Activated T-cell treated with anti-CD3 and anti-CD28 coated beads for 1 hour (primary cell): ENCODE results near the gene COL6A1.

Source experiments
- DNase-seq: peaks from one replicate; pipeline ENCODE4 v3.0.0-alpha.2; 2020; ENCODE audit warnings: low read depth

COL6A1 gene

GRCh38 chr21:45981151-45982091, at the start of gene COL6A1:
Gene COL6A1, plus strand, starts transcription at chr21:45981770. Its CDS starts 81 bp downstream, at chr21:45981851.
- DNase-seq: peak; percentile 46

- DNase-seq: no peak
These were observed 48.6 kb upstream of the COL6A1 start for GRCh38 chr21:45932922-45933502.

DNA sequence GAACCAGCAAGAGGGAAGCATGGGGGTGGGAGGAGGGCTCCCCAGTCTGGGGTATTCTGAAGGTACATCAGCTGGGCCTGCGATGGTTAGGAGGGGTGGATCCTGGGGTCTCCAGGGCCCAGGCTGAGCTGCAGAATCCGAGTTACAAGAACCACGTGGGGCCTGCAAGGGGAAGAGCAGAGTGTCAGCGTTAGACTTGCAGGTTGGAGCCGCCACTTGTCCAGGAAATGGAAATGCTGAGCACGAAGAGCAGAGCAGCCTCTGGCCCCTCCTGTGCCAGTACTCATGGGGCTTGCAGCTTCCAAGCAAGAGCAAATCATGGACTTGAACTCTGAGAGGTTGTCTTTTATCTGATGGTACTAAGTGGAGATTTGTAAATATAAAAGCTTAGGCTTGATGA, 47.5 kb upstream of the COL6A1 start:
- DNase-seq: no peak

DNA sequence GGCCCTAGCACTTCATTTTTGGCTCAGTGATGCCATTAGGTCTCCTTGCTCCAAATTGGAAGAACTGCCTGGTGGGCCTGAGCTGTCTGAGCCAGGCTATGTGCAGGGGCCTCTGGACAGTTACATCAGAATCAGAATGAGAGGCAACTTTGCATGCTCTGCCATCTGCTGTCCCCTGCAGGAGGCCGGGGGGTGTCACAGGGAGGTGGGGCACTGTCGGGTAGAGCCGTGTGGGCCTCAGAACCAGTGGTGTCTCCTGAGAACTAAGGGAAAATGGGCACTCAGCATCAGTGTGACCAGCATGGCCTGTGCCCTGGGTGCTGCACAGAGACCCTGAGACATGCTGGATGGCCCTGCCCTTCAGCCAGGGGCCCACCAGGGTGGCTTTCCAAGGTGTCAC, 47.0 kb upstream of the COL6A1 start:
- no peak for DNase-seq

DNA sequence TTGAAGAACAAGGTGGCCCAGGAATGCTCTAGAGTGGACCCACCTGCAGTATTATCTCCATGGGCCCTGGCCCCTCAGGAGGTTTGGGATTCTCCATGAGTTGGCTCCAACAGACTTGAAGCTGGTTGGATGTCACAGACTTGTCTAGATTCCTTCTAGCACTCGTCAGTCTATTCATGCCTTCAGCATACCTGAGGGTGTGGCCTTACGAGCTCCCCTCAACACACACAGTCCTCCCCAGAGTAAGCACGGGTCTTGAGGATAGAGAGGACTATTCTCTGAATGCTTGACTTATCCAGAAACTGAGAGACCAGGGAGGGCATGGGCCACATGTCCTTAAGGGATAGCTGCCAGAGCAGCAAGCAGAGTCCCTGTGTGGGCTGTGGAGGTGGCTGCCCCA, 45.9 kb upstream of the COL6A1 start:
- DNase-seq: no peak

DNA sequence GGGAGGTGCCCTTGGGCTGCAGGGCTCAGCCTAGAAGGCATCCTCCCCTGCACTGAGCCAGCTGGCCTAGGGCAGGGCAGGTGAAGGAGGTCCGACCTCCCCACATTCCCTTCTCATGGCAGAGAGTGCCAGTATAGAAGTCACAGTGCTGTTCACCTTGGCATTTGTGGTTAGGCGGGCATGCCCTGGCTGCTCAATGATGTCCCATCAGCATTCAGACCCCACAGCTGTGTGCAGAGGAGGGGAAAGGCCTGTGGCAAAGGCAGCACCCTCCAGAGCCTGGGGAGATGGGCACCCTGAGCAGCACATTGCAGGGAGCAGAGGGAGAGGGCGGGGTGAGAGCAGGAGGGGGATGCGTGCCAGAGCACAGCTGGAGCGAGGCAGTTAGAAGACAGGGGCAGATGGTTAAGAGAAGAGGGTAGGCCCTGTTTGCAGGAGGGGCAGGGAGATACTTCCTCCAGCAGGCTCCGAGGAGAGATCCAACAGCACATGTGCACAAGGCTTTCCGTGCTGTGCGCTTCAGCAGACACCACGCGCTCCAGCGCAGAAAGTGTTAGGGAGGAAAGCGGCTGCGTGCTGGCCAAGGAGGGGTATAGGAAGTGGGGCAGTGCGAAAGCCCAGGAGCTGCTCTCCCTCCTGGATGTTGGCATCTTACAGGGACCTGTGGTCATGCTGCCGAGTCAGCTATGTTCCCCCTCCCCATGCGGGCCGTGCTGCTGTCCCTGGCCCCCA, 43.7 kb upstream of the COL6A1 start:
- no peak for DNase-seq

- no peak for DNase-seq
These were observed 43.2 kb upstream of the COL6A1 start for GRCh38 chr21:45938453-45938755.

DNA sequence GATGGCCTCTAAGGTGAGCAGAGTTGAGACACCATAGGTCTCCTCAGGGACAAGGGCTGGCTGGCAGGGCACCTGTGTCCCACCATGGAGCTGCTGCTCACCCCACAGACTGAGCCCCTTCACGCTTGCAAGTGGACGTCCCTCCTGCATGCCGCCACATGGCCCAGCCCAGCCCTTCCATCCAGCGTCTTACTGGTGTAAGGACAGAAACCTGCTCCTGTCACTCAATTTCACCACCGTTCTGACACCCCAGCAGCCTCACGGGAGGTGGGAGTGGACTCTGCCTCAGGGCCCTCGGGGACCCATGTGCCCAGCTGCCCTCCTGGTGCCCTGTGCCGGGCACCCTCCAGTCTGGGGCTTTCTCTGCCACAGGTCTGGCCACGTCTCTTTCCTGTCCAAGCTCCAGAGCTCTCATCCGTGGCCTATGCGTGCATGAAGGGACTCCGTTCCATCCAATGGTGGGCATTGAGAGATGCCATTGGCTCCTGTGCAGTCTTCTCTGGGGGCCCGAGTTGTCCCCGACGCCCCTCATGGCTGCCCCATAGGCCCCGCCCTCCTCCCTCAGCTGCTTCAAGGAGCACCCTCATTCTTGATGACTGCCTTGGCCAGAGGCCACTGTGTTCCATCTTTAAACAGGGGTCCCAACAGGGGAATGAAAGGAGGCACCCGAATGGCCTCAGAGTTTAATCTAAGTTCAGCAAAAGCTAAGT, 42.6 kb upstream of the COL6A1 start:
- DNase-seq: no peak

- no peak for DNase-seq
These were observed 42.0 kb upstream of the COL6A1 start for GRCh38 chr21:45939521-45940045.

- no peak for DNase-seq
These were observed 41.5 kb upstream of the COL6A1 start for GRCh38 chr21:45940091-45940490.

GRCh38 chr21:45940621-45941337, 40.8 kb upstream of the COL6A1 start:
- no peak for DNase-seq

- DNase-seq: no peak
These were observed 40.2 kb upstream of the COL6A1 start for GRCh38 chr21:45941338-45941710.

DNA sequence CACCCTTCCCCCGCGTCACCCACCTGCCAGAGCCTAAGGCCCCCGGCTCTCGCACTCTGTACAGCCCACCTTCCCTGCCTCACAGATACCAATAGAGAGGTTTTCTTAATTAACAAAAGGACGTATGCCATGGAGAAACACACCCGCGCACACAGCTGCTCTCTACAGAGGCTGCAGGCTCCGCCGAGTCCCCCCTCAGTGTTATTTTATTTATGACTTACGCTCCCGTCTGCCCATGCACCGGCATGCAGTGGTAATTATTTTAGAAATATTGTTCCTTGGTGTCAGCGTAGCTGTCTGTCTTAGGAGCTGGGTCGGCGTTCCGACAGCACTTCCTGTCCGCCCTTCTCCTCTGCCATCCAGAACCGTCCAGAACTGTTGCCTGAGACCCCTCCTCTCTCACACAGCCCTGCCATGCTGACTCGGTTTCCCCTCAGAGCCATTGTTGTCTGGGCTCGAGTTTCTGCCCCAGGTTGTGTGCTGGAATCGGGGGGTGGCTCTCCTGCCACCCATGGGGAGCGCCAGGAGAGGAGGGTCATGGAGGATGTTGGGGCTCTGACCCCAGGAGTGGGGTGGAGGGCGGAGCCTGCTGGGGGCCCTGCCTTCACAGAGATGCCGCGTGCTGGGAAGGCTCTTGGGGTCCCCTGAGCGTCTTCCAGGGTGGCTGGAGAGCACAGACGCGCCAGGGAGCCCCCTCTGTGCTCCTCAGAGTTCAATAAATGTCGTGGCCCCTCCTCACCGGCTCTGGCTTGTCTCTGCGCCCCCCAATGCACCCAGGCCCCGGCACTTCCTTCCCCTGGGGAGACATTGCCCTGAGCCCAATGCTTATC, 39.6 kb upstream of the COL6A1 start:
- no peak for DNase-seq

- DNase-seq: no peak
These were observed 38.6 kb upstream of the COL6A1 start for GRCh38 chr21:45942755-45943629.

GRCh38 chr21:45943630-45944540, 37.7 kb upstream of the COL6A1 start:
- no peak for DNase-seq

DNA sequence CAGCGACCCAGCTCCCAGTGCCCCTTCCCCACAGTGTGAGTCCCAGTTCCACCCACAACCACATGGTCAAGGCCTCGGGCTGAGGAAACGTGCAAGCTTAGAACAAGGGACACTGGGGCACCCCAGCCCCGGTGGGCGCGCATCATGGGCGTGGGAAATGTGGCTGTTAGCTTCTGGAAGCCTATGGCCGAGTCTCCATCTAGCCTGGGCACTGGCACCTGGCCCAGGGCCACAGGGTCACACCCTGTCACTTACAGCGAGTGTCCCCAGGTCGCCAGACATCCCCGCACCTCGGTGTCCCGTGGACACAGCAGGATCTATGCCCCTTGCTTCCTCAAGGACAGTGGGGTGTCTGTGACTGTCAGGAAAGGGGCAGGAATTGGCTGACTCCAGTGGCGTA, 37.0 kb upstream of the COL6A1 start:
- no peak for DNase-seq

GRCh38 chr21:45945066-45945867, 36.3 kb upstream of the COL6A1 start:
- DNase-seq: no peak

DNA sequence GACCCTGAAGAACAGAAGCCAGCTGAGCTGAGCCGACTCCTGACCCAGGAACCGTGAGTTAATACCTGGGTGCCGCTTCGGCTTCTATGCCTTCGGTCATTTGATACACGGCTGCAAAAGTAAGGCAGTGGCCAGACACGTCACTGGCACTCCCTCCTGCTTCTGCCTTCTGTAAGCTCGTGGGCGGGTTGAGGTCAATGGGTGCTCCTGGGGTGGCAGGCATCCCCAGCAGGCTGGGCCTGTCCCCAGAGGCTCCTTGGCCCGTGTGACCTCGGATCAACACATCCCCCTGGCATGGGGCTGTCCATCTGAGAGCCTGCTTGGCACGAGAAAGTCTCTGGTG, 35.7 kb upstream of the COL6A1 start:
- DNase-seq: no peak
